ENCODE measurements around the gene MACF1. TPM values are rescaled to one million over a fixed set of nuclear protein-coding genes. Genes with fewer than 3 reads are reported as not detected.

MACF1 gene
- total and polyA plus RNA-seq, 4 donors = 23.3 to 216 (median 51.2) TPM

GRCh38 chr1:39168301-39169080 is 36.0 kb upstream of the MACF1 start:
- no peak for DNase-seq (ENCODE audit: low spot score)
- Histone ChIP-seq H3K27me3 (ENCODE audit: control insufficient read depth in 4 of 4, insufficient read depth in 4 of 4, low read length in 3 of 4) (no peaks in the 10 kb centered on the region), H3K36me3 (ENCODE audit: control insufficient read depth in 4 of 4, insufficient read depth in 3 of 4, low read depth in 1 of 4, low read length in 3 of 4) (no peaks in the 10 kb centered on the region), H3K27ac (ENCODE audit: low read depth in 1 of 2, low read length in 2 of 2) (peak overlapping the region; percentile 61 to 70), H3K4me1 (ENCODE audit: control insufficient read depth in 4 of 4, insufficient read depth in 4 of 4, low read length in 3 of 4) (peaks cover 10 to 69% (median 53%) of the 10 kb centered on the region in 4 donors), H3K9ac (ENCODE audit: low read depth in 1 of 2, low read length in 2 of 2) (no peak overlapping the region), H3K4me3 (ENCODE audit: low read depth in 1 of 3, low read length in 3 of 3) (no peak overlapping the region), H3K9me3 (ENCODE audit: control insufficient read depth in 4 of 4, low read length in 3 of 4) (no peaks in the 10 kb centered on the region)
- WGBS = 93% methylated on average over 9 of the region's 9 CpGs
- no peak for TF ChIP-seq YY1 (IDR thresholded peaks at IDR 0.05)
- TF ChIP-seq ATF3 (IDR thresholded peaks at IDR 0.05) = no peak
- TF ChIP-seq TAF1 (conservative IDR thresholded peaks at IDR 0.05) = no peak
- no peak for TF ChIP-seq REST (IDR thresholded peaks at IDR 0.05)
- TF ChIP-seq MAX (IDR thresholded peaks at IDR 0.05) = no peak
- no peak for TF ChIP-seq CTCF (IDR thresholded peaks at IDR 0.05; ENCODE audit: low read depth, low read length, missing input control)
- TF ChIP-seq RAD21 (IDR thresholded peaks at IDR 0.05) = no peak
- TF ChIP-seq EGR1 (IDR thresholded peaks at IDR 0.05; ENCODE audit: low read depth in 2 of 2) = no peak
- TF ChIP-seq GABPA (IDR thresholded peaks at IDR 0.05 in 1 of 2, conservative IDR thresholded peaks at IDR 0.05 in 1 of 2) = no peak
- TF ChIP-seq ZBTB33 (IDR thresholded peaks at IDR 0.05) = no peak
- no peak for TF ChIP-seq JUND (IDR thresholded peaks at IDR 0.05)
- no peak for TF ChIP-seq SP1 (IDR thresholded peaks at IDR 0.05)
- no peak for TF ChIP-seq HNF4G (IDR thresholded peaks at IDR 0.05)
- TF ChIP-seq RXRA (IDR thresholded peaks at IDR 0.05) = no peak
- no peak for TF ChIP-seq NR2F2 (IDR thresholded peaks at IDR 0.05)
- TF ChIP-seq FOXA1 (IDR thresholded peaks at IDR 0.05) = no peak
- no peak for TF ChIP-seq HNF4A (conservative IDR thresholded peaks at IDR 0.05)
- TF ChIP-seq FOXA2 (IDR thresholded peaks at IDR 0.05) = no peak
